ENCODE results near the gene ATP6AP1.

ATP6AP1 gene

DNA sequence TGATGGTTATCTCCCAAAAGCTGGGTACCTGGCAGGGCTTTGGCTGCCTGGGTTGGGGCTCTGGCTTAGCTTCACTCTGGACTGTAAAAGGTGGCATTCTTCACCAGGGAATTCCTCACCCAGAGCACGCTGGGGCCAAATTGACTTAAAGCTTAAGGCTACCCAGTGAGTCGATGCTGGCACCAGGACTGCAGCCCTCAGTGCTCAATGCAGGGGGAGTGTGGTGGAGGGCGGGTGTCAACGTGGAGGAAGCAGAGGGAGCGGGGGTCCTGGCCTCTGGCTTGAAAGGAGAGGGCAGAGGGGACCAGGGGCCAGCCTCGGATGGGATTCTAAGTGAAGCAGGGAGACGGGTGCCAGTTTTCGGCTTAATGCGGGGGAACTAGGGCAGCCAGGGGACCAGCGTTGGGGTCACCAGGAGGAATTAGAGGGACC is 15.0 kb downstream of the ATP6AP1 start:
- ChIA-PET POLR2A (interaction anchor here (3.0 kb wide), 1 partner anchor 32 kb away, joined by 13 read pairs; the partner anchor contains the start of gene TAFAZZIN), CTCF (interaction anchor here (0.7 kb wide), 1 partner anchor 29 kb away, joined by 4 read pairs; no protein-coding TSS in a partner anchor)
- Histone ChIP-seq H3K4me1 (ENCODE audit: control insufficient read depth, insufficient read depth, low read length) (no peaks in the 10 kb centered on the region), H3K9me3 (ENCODE audit: control insufficient read depth, insufficient read depth, low read depth, low read length) (no peaks in the 10 kb centered on the region), H3K27ac (ENCODE audit: extremely low read depth, low read depth, low read length) (peak overlapping the region; percentile 49; the same call in 1 of the 2 replicates), H3K4me3 (ENCODE audit: low read depth, low read length) (peak overlapping the region; percentile 30), H3K36me3 (ENCODE audit: control insufficient read depth in 2 of 2, insufficient read depth in 1 of 2, low read length in 2 of 2) (peaks cover 11 to 79% of the 10 kb centered on the region in 2 experiments; a peak in 2 of 3 replicates)
- no peak for TF ChIP-seq REPIN1 (tag by site-specific recombination; IDR thresholded peaks at IDR 0.05; ENCODE audit: low read depth)
- peak; percentile 71 for TF ChIP-seq GLIS2 (tag by site-specific recombination; IDR thresholded peaks at IDR 0.05)
- TF ChIP-seq ZNF555 (tag by site-specific recombination; conservative IDR thresholded peaks at IDR 0.05): no peak
- TF ChIP-seq ZNF585B (tag by site-specific recombination; IDR thresholded peaks at IDR 0.05): no peak
- TF ChIP-seq ZSCAN30 (tag by site-specific recombination; IDR thresholded peaks at IDR 0.05): no peak
- TF ChIP-seq KLF7 (tag by site-specific recombination; IDR thresholded peaks at IDR 0.05; ENCODE audit: borderline replicate concordance): no peak
- TF ChIP-seq ZNF560 (tag by site-specific recombination; IDR thresholded peaks at IDR 0.05; ENCODE audit: borderline replicate concordance): no peak
- no peak for TF ChIP-seq ZNF354C (tag by site-specific recombination; IDR thresholded peaks at IDR 0.05; ENCODE audit: borderline replicate concordance, low read depth)
- TF ChIP-seq ZNF266 (tag by site-specific recombination; IDR thresholded peaks at IDR 0.05; ENCODE audit: low read depth): no peak
- TF ChIP-seq, protein P1, sequence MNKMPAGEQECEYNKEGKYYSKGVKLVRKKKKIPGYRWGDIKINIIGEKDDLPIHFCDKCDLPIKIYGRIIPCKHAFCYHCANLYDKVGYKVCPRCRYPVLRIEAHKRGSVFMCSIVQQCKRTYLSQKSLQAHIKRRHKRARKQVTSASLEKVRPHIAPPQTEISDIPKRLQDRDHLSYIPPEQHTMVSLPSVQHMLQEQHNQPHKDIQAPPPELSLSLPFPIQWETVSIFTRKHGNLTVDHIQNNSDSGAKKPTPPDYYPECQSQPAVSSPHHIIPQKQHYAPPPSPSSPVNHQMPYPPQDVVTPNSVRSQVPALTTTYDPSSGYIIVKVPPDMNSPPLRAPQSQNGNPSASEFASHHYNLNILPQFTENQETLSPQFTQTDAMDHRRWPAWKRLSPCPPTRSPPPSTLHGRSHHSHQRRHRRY (tag by site-specific recombination; IDR thresholded peaks at IDR 0.05): no peak
- TF ChIP-seq ZNF274 (IDR thresholded peaks at IDR 0.05; ENCODE audit: low read length): no peak
- no peak for TF ChIP-seq ZNF274 (tag by site-specific recombination; IDR thresholded peaks at IDR 0.05; ENCODE audit: borderline replicate concordance)
- TF ChIP-seq ZNF501 (tag by site-specific recombination; IDR thresholded peaks at IDR 0.05): no peak
- TF ChIP-seq OVOL3 (tag by site-specific recombination; IDR thresholded peaks at IDR 0.05): no peak
- TF ChIP-seq ZBTB20 (tag by site-specific recombination; IDR thresholded peaks at IDR 0.05): peak; percentile 80
- no peak for TF ChIP-seq SALL2 (tag by site-specific recombination; IDR thresholded peaks at IDR 0.05; ENCODE audit: borderline replicate concordance)
- TF ChIP-seq HOXC10 (CRISPR knock-in tag; IDR thresholded peaks at IDR 0.05): no peak
- TF ChIP-seq, protein P2, sequence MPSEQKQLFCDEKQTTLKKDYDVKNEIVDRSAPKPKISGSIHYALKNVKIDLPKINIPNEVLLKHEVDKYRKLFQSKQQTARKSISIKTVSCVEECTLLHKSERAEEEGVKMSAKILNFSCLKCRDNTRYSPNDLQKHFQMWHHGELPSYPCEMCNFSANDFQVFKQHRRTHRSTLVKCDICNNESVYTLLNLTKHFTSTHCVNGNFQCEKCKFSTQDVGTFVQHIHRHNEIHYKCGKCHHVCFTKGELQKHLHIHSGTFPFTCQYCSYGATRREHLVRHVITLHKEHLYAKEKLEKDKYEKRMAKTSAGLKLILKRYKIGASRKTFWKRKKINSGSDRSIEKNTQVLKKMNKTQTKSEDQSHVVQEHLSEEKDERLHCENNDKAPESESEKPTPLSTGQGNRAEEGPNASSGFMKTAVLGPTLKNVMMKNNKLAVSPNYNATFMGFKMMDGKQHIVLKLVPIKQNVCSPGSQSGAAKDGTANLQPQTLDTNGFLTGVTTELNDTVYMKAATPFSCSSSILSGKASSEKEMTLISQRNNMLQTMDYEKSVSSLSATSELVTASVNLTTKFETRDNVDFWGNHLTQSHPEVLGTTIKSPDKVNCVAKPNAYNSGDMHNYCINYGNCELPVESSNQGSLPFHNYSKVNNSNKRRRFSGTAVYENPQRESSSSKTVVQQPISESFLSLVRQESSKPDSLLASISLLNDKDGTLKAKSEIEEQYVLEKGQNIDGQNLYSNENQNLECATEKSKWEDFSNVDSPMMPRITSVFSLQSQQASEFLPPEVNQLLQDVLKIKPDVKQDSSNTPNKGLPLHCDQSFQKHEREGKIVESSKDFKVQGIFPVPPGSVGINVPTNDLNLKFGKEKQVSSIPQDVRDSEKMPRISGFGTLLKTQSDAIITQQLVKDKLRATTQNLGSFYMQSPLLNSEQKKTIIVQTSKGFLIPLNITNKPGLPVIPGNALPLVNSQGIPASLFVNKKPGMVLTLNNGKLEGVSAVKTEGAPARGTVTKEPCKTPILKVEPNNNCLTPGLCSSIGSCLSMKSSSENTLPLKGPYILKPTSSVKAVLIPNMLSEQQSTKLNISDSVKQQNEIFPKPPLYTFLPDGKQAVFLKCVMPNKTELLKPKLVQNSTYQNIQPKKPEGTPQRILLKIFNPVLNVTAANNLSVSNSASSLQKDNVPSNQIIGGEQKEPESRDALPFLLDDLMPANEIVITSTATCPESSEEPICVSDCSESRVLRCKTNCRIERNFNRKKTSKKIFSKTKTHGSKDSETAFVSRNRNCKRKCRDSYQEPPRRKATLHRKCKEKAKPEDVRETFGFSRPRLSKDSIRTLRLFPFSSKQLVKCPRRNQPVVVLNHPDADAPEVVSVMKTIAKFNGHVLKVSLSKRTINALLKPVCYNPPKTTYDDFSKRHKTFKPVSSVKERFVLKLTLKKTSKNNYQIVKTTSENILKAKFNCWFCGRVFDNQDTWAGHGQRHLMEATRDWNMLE (tag by site-specific recombination; conservative IDR thresholded peaks at IDR 0.05; ENCODE audit: low read depth): no peak
- TF ChIP-seq, protein P3, sequence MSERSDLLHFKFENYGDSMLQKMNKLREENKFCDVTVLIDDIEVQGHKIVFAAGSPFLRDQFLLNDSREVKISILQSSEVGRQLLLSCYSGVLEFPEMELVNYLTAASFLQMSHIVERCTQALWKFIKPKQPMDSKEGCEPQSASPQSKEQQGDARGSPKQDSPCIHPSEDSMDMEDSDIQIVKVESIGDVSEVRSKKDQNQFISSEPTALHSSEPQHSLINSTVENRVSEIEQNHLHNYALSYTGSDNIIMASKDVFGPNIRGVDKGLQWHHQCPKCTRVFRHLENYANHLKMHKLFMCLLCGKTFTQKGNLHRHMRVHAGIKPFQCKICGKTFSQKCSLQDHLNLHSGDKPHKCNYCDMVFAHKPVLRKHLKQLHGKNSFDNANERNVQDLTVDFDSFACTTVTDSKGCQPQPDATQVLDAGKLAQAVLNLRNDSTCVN (tag by site-specific recombination; optimal IDR thresholded peaks at IDR 0.05): no peak
- TF ChIP-seq SP2 (tag by site-specific recombination; IDR thresholded peaks at IDR 0.05): no peak
- no peak for TF ChIP-seq EGR2 (tag by site-specific recombination; IDR thresholded peaks at IDR 0.05; ENCODE audit: low read depth)
- TF ChIP-seq KLF8 (tag by site-specific recombination; IDR thresholded peaks at IDR 0.05): 0 out of 2 replicates have a peak, but pooled peaks have one; percentile 18
- no peak for TF ChIP-seq ZNF670 (tag by site-specific recombination; IDR thresholded peaks at IDR 0.05; ENCODE audit: low read depth)
- TF ChIP-seq ZNF510 (tag by site-specific recombination; IDR thresholded peaks at IDR 0.05; ENCODE audit: insufficient replicate concordance): no peak
- TF ChIP-seq, protein P4, sequence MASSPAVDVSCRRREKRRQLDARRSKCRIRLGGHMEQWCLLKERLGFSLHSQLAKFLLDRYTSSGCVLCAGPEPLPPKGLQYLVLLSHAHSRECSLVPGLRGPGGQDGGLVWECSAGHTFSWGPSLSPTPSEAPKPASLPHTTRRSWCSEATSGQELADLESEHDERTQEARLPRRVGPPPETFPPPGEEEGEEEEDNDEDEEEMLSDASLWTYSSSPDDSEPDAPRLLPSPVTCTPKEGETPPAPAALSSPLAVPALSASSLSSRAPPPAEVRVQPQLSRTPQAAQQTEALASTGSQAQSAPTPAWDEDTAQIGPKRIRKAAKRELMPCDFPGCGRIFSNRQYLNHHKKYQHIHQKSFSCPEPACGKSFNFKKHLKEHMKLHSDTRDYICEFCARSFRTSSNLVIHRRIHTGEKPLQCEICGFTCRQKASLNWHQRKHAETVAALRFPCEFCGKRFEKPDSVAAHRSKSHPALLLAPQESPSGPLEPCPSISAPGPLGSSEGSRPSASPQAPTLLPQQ (tag by site-specific recombination; IDR thresholded peaks at IDR 0.05): no peak
- TF ChIP-seq KLF9 (tag by site-specific recombination; IDR thresholded peaks at IDR 0.05; ENCODE audit: low read depth): no peak
- no peak for TF ChIP-seq KLF16 (tag by site-specific recombination; IDR thresholded peaks at IDR 0.05)
- TF ChIP-seq ZNF658 (tag by site-specific recombination; IDR thresholded peaks at IDR 0.05): no peak
